ENCODE results near the gene EME2.

Gene EME2

GRCh38 chr16:1745900-1746692 is 26.5 kb upstream of the EME2 start:
- no peak for DNase-seq

- no peak for DNase-seq
These were observed 25.9 kb upstream of the EME2 start for GRCh38 chr16:1746693-1747195.

- no peak for DNase-seq
These were observed 24.7 kb upstream of the EME2 start for GRCh38 chr16:1747934-1748333.

- DNase-seq = no peak
These were observed 23.2 kb upstream of the EME2 start for GRCh38 chr16:1749152-1750117.

- no peak for DNase-seq
These were observed 20.7 kb upstream of the EME2 start for GRCh38 chr16:1751946-1752345.

- DNase-seq = no peak
These were observed 19.8 kb upstream of the EME2 start for GRCh38 chr16:1752853-1753252.

GRCh38 chr16:1754204-1754603 is 18.4 kb upstream of the EME2 start:
- DNase-seq = no peak

- no peak for DNase-seq
These were observed 14.7 kb upstream of the EME2 start for GRCh38 chr16:1757714-1758461.

GRCh38 chr16:1758923-1759322 is 13.7 kb upstream of the EME2 start:
- no peak for DNase-seq

- DNase-seq = no peak
These were observed 13.1 kb upstream of the EME2 start for GRCh38 chr16:1759511-1759910.

GRCh38 chr16:1760911-1761310 is 11.7 kb upstream of the EME2 start:
- no peak for DNase-seq

- DNase-seq = no peak
These were observed 10.9 kb upstream of the EME2 start for GRCh38 chr16:1761751-1762150.

- DNase-seq = no peak
These were observed 10.3 kb upstream of the EME2 start for GRCh38 chr16:1762196-1762878.

GRCh38 chr16:1762879-1763520 is 9.6 kb upstream of the EME2 start:
- peak; percentile 13 for DNase-seq

- DNase-seq = peak; percentile 6
These were observed 8.8 kb upstream of the EME2 start for GRCh38 chr16:1763521-1764511.

GRCh38 chr16:1764971-1765370 is 7.6 kb upstream of the EME2 start:
- DNase-seq = no peak

GRCh38 chr16:1765826-1766225 is 6.8 kb upstream of the EME2 start:
- no peak for DNase-seq

GRCh38 chr16:1766231-1766630 is 6.4 kb upstream of the EME2 start:
- DNase-seq = no peak

- no peak for DNase-seq
These were observed 5.9 kb upstream of the EME2 start for GRCh38 chr16:1766701-1767100.
